Erythroblast (primary cell): ENCODE data around the gene CLDN11.

Source experiments
- GATA1 ChIP-seq: IDR thresholded peaks from 2 replicates; pipeline ENCODE4 v1.6.1; 2011; ENCODE audit warnings: low read depth, mild to moderate bottlenecking, control low read depth, low read length, moderate library complexity
- POLR2A ChIP-seq: IDR thresholded peaks from 2 replicates; pipeline ENCODE4 v1.6.1; 2011; ENCODE audit warnings: mild to moderate bottlenecking, low read length

GRCh38 chr3:170443457-170443856 is 24.8 kb downstream of the CLDN11 start:
- TF ChIP-seq POLR2A (no peak), GATA1 (no peak)
